ENCODE measurements around the gene ISM1.

ISM1 gene

GRCh38 chr20:13302647-13303450, 81.8 kb downstream of the ISM1 start:
- peak in 1 of 2 donors; percentile 9 for DNase-seq (ENCODE audit: extremely low read depth in 1 of 2, low read depth in 1 of 2)

GRCh38 chr20:13305284-13305683, 84.2 kb downstream of the ISM1 start:
- no peak for DNase-seq (ENCODE audit: extremely low read depth in 1 of 2, low read depth in 1 of 2)

- DNase-seq (ENCODE audit: extremely low read depth in 1 of 2, low read depth in 1 of 2) = no peak
Measured at GRCh38 chr20:13307562-13308163, 86.6 kb downstream of the ISM1 start.

GRCh38 chr20:13312300-13312699, 91.2 kb downstream of the ISM1 start:
- no peak for DNase-seq (ENCODE audit: extremely low read depth in 1 of 2, low read depth in 1 of 2)

GRCh38 chr20:13313201-13313600, 92.1 kb downstream of the ISM1 start:
- DNase-seq (ENCODE audit: extremely low read depth in 1 of 2, low read depth in 1 of 2) = no peak

- DNase-seq (ENCODE audit: extremely low read depth in 1 of 2, low read depth in 1 of 2) = no peak
Measured at GRCh38 chr20:13317439-13317838, 96.4 kb downstream of the ISM1 start.

- DNase-seq (ENCODE audit: extremely low read depth in 1 of 2, low read depth in 1 of 2) = no peak
Measured at GRCh38 chr20:13318871-13319521, 97.9 kb downstream of the ISM1 start.

- DNase-seq (ENCODE audit: extremely low read depth in 1 of 2, low read depth in 1 of 2) = no peak
Measured at GRCh38 chr20:13320702-13321101, 99.6 kb downstream of the ISM1 start.

- no peak for DNase-seq (ENCODE audit: extremely low read depth in 1 of 2, low read depth in 1 of 2)
Measured at GRCh38 chr20:13321416-13321815, 100.3 kb downstream of the ISM1 start.

- DNase-seq (ENCODE audit: extremely low read depth in 1 of 2, low read depth in 1 of 2) = no peak
Measured at GRCh38 chr20:13322198-13322597, 101.1 kb downstream of the ISM1 start.

GRCh38 chr20:13322621-13323020, 101.5 kb downstream of the ISM1 start:
- DNase-seq (ENCODE audit: extremely low read depth in 1 of 2, low read depth in 1 of 2) = no peak

- DNase-seq (ENCODE audit: extremely low read depth in 1 of 2, low read depth in 1 of 2) = no peak
Measured at GRCh38 chr20:13325033-13325432, 104.0 kb downstream of the ISM1 start.

GRCh38 chr20:13325796-13326340, 104.8 kb downstream of the ISM1 start:
- no peak for DNase-seq (ENCODE audit: extremely low read depth in 1 of 2, low read depth in 1 of 2)

- DNase-seq (ENCODE audit: extremely low read depth in 1 of 2, low read depth in 1 of 2) = no peak
Measured at GRCh38 chr20:13331536-13331935, 110.5 kb downstream of the ISM1 start.

GRCh38 chr20:13333036-13333435, 112.0 kb downstream of the ISM1 start:
- DNase-seq (ENCODE audit: extremely low read depth in 1 of 2, low read depth in 1 of 2) = no peak

- DNase-seq (ENCODE audit: extremely low read depth in 1 of 2, low read depth in 1 of 2) = no peak
Measured at GRCh38 chr20:13333793-13334192, 112.7 kb downstream of the ISM1 start.

GRCh38 chr20:13336308-13337089, 115.4 kb downstream of the ISM1 start:
- no peak for DNase-seq (ENCODE audit: extremely low read depth in 1 of 2, low read depth in 1 of 2)

- no peak for DNase-seq (ENCODE audit: extremely low read depth in 1 of 2, low read depth in 1 of 2)
Measured at GRCh38 chr20:13337090-13337784, 116.2 kb downstream of the ISM1 start.

GRCh38 chr20:13338097-13338661, 117.1 kb downstream of the ISM1 start:
- DNase-seq (ENCODE audit: extremely low read depth in 1 of 2, low read depth in 1 of 2) = no peak

- no peak for DNase-seq (ENCODE audit: extremely low read depth in 1 of 2, low read depth in 1 of 2)
Measured at GRCh38 chr20:13338999-13339411, 117.9 kb downstream of the ISM1 start.
